Anterior cingulate cortex (tissue), 58 donors: ENCODE data around the gene ASIC2.
A peak's percentile ranks its signal among the peaks of the same experiment; 100 is the strongest.
"Not testable (repeated sequence)": the region's sequence is repeated elsewhere in the genome, so short reads cannot be mapped to it uniquely, and the experiment has no call there.

Experiments
- DNase-seq, 58 donors: peaks; one replicate each; lab custom pipeline; 2025; lab: John Stamatoyannopoulos, UW

The ASIC2 gene

DNA sequence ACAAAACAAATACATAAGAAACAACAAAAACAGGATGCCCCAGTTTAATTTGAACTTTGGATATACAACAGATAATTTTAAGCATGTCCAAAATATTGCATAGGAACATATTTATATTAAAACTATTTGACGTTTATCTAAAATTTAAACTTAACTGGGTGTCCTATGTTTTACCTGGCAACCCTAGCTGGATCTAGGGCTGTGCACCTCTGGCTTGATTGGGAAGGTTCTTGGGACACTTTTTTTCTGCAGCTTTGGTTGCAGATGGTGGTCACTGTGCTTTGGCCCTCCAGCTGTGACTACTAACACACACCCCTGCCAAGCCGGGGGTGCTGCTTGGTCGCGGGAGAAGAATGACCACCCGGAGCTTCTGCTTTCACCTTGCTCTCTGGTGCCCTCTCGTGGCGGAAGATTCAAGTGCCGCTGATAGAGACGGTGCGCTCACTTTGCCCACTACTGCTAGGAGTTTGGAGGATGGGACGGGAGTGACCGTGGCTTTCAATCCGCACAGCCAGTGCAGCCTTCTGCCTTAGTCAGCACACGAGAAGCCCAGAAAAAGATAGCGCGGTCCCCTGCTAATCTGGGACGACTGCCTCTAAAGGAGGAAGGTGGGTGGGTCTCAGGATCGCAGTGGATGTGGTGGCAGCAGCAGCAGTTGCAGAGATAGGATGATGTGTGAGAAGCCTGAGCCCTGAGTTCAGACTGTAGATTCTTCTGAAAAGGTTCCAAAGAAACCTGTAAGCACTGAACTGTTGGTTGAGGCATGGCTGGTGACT lies 294.8 kb downstream of the ASIC2 start:
- peak in 54 of 58 donors; percentile 4 to 92 (median 39) for DNase-seq

- no peak for DNase-seq
These were observed 297.6 kb downstream of the ASIC2 start for GRCh38 chr17:32995416-32996045.

DNA sequence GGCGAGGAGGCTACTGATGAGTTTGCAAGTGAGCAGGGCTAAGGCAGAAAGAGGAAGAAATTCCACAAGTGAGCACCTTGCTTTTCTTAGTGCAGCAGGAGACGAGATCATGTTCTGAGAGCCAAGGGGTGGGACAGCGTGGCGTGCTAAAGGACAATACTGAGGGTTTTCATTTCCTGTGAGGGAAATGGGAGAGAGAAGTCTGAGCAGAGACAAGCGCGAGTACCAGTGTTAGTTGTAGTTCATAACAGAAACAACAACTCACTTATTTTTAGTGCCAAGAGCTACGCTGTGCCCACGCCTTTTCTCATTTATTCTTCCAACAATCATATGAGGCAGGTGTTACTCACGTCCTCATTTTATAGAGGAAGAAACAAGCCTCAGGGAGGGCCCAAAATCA lies 299.1 kb downstream of the ASIC2 start:
- no peak for DNase-seq

DNA sequence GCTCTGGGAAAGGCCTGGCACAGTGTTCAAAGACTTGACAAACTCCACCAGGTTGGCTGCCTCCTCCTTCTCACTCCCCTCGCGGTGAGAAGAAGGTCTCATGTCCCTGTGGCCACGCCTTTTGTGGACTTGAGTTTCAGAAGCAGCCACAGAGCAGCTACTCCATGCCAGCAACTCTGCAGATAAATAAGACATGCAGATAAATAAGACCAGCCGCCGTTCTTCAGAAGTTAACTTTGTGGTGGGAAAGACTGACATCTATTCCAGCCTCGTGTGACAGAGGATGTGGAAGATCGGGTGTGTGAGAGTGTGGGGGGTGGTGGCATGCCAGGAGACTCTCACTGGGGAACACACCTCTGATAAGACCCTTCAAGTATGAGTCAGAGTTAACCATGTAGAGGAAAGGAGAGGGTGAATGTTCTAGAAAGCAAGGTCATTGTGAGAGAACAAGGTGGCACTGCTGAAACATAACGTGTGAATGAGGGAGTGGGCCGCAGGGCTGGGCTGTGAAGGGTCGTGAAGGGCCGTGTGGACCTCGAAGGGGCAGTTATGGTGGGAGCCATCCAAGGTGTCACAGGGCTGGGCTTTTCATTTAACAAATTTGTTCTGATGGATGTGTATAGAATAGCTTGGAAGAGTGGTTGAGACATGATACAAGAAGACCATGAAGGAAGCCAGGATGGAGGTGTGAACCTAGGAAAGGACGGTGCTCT lies 300.6 kb downstream of the ASIC2 start:
- no peak for DNase-seq

GRCh38 chr17:32988481-32989101 lies 304.5 kb downstream of the ASIC2 start:
- no peak for DNase-seq

DNA sequence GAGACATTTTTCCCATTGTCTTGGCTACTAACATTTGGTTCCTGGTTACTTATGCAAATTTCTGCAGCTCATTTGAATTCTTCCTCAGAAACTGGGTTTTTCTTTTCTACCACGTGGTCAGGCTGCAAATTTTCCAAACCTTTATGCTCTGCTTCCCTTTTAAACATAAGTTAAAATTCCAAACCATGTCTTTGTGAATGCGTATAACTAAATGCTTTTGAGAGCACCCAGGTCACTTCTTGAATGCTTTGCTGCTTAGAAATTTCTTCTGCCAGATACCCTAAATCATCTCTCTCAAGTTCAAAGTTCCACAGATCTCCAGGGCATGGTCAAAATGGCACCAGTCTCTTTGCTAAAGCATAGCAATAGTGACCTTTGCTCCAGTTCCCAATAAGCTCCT lies 305.2 kb downstream of the ASIC2 start:
- not testable (repeated sequence) for DNase-seq

DNA sequence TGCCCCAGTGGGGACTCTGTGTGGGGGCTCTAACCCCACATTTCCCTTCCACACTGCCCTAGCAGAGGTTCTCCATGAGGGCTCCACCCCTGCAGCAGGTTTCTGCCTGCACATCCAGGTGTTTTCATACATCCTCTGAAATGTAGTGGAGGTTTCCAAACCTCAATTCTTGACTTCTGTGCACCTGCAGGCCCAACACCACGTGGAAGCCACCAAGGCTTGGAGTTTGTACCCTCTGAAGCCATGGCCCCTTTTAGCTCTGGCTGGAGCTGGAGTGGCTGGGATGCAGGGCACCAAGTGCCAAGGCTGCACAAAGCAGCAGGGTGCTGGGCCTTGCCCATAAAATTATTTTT lies 305.7 kb downstream of the ASIC2 start:
- not testable (repeated sequence) for DNase-seq

GRCh38 chr17:32985050-32985756 lies 307.9 kb downstream of the ASIC2 start:
- no peak for DNase-seq

- DNase-seq, result not testable (repeated sequence)
These were observed 311.5 kb downstream of the ASIC2 start for GRCh38 chr17:32981611-32982010.

GRCh38 chr17:32980230-32980629 lies 312.9 kb downstream of the ASIC2 start:
- no peak for DNase-seq

DNA sequence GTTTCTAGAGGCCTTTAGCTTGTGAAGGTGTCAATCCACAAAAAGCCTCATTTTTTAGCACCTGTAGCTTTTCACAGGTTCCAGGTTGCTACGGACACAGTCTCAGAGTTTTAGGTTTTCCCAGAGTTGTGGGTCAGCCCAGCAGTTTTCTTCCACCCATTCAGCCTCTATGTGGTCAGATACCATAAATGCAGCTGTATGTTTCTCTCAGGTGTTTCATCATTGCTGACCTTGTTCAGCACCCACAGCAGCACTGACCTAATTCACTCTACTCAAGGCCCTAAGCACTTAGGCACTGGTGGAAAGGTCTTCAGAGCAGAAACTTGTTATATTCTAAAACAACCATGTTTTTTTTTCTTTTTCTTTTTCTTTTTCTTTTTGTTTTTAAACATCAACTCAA lies 316.5 kb downstream of the ASIC2 start:
- no peak for DNase-seq

DNA sequence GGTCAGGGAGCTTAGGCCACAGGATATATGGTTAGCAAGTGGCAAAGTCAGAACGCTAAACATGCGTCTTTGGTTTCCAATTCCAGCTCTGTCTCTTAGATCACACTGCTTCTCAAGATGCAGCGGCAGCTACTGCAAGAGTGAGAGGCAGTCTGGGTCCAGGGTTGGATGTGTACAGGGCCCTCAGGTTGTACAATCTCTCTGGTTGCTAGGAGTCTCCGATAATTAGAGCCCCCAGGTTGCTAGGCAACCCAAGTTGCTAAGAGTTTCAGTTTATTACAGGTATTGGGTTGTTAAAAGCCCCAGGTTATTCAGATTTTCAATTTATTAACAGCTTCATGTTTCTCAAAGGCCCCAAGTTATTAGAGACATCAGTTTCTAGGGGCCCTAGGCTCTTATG lies 317.0 kb downstream of the ASIC2 start:
- DNase-seq, result no peak

- no peak for DNase-seq
These were observed 321.9 kb downstream of the ASIC2 start for GRCh38 chr17:32971171-32971570.

DNA sequence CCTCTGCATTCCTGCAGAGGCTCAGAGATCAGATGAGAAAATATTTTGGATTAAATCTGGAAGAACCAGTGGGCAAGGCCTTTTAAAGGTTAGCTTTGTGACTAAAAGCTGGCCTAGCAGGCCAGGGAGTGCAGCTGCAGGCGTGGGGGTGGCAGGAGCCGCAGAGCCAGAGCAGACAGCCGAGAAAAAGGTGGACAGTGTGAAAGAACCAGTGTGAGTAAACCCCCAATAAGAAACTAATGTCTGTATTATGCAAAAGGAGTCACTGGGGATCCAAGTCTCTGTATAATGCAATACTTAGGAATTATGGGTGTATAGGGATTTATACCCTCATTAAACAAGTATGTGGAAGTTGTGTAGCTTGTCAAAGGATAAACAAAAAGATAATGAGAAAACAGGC lies 322.8 kb downstream of the ASIC2 start:
- DNase-seq, result no peak

GRCh38 chr17:32969231-32969630 lies 323.9 kb downstream of the ASIC2 start:
- DNase-seq, result not testable (repeated sequence)

- DNase-seq, result no peak
These were observed 328.6 kb downstream of the ASIC2 start for GRCh38 chr17:32964541-32964940.
